Endothelial cell of hepatic sinusoid (primary cell): Measurements from ENCODE around the gene NUP37.

Source experiments
- in situ Hi-C: cut with HindIII; loops from 2 replicates; pipeline ENCODE4 v1.10.0; 2017; ENCODE audit warnings: low sequenced_read_pairs

NUP37 gene

GRCh38 chr12:102033991-102034745, 85.7 kb downstream of the NUP37 start:
- in situ Hi-C loops, result no loop called here

DNA sequence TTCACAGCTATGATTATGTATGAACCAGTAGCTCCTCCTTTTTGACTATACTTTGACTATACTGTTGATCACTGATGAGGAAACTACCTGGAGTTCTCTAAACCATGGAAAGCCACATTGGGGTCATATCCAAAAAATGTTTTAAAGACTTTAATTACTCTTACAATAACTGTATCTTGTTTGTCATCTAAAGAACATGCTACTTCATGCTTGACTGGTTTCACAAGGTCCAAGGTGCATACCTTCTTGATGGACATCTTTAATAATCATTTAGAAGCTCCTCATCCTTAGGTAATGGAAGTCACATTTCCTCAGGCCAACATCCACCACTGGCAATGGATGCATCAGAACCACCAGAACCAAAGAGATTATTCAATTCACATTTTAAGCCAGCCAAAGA, 88.1 kb downstream of the NUP37 start:
- in situ Hi-C loops, result no loop called here

- in situ Hi-C loops, result no loop called here
Measured at GRCh38 chr12:102029141-102029540, 90.8 kb downstream of the NUP37 start.

DNA sequence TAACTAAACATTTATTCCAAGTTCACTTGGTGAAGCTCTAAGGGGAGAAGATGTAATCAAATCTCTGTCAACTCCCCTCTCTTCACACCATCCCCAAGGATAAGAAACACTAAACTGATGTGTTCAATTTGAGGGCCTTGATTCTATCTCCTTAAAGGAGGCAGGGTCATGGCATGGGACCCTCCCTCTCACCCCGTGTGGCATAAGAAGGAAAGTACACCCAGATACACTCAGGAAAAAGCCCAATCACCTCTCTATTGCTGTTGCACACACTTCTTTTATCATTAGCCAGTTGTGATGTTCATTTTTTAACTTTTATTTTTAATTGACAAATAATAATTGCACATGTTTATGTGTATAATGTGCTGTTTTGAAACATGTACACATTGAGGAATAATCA, 93.2 kb downstream of the NUP37 start:
- in situ Hi-C loops, result no loop called here

- in situ Hi-C loops, result no loop called here
Measured at GRCh38 chr12:102024765-102025164, 95.1 kb downstream of the NUP37 start.

DNA sequence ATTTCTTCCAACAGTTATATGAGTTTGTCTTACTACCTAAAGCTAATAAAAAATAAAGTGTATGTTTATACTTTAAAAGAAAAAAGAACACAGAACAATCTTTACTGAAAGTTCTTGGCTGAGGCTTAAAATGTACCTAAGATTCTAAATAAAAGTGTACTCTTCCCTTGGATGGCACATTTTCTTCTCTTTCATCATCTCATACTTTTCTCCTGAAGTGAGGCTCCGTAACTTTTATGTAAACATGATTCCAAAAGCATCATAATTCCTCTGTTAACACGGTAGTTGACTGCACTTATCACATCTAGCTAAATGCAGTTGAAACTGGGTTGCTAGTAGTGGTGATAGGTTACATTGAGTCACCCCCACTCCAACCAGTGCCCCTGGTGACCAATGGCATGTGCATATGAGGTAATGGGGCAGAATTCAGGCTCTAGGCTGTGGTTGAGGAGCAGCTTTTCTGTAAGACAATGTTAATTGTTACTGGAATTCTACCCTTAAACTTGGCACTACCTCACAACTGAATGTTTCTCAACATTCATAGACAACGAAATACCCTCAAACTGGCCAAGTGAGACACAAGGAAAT, 96.5 kb downstream of the NUP37 start:
- in situ Hi-C loops, result no loop called here
